ENCODE results near the gene UBE2L3.
"Not testable (repeated sequence)": the region's sequence is repeated elsewhere in the genome, so short reads cannot be mapped to it uniquely, and the experiment has no call there.

UBE2L3 gene

DNA sequence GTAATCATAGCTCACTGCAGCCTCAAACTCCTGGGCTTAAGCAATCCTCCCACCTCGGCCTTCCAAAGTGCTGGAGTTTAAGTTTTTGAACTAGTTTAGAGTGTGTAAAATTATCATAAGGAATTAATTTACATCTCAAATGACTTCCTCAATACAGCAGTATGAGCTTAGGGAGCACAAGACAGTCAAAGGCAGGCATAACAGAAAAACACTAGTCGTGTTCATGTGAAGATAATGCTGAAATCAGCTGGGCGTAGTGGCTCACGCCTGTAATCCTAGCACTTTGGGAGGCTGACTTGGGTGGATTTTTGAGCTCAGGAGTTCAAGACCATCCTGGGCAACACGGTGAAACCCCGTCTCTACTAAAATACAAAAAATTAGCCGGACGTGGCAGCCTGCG, 36.5 kb downstream of the UBE2L3 start:
- no peak for DNase-seq

DNA sequence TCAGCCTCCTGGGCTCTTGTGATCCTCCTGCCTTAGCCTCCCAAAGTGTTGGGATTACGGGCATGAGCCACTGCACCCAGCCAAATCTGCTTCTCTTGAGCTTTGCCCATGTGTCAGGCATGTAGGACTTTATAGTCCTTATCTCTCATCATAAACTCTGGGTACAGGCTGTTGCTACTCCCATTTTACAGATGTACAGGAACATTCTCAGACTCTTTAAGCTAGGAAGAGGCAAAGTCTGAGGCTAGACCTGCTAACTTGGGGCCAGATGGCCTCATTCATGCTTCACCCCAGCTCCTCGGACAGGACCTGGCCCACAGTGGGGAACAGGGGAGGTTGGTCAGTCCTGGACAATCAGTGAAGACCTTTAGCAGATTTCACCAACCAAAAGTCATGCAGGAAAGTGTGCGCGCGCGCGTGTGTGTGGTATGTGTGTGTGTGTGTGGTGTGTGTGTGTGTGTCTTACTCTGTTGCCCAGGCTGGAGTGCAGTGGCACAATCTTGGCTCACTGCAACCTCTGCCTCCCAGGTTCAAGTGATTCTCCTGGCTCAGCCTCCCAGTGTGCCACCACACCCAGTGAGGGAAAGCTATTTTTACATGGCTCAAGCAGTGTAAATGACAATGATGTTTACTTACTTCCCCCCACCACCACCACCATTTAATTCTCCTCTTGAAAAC, 38.5 kb downstream of the UBE2L3 start:
- DNase-seq: no peak

DNA sequence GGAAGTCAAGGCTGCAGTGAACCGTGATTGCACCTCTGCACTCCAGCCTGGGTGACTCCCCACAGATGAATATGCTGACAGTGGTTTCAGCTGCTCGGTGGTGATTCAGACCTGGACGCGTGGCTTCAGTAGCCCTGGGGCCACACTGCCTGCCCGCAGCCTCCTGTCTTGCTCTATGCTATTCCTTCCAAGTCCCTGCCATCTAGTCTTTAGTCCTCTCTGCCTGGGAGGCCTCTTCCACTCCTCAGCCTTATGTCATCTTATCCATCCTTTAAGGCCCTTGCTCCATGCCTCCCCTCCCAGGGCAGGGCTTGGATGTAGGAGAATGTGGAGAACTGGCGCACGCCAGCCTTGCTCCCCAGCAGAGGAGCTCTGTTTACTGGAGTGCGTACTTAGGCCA, 39.3 kb downstream of the UBE2L3 start:
- no peak for DNase-seq

DNA sequence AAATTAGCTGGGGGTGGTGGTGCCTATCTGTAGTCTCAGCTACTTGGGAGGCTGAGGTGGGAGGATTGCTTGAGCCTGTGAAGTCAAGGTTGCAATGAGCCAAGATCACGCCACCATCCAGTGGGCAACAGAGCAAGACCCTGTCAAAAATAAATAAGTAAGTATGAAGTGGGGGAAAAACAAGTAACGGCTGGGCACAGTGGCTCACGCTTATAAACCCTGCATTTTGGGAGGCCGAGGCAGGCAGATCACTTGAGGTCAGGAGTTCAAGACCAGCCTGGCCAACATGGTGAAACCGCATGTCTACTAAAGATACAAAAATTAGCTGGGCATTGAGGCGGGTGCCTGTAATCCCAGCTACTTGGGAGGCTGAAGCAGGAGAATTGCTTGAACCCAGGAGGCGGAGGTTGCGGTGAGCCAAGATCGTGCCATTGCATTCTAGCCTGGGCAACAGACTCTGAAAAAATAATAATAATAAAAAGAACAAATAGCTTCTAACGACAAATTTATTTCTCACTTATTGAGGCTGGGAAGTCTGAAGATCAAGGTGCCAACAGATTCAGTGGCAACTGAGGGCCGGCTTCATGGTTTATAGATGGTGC, 42.1 kb downstream of the UBE2L3 start:
- not testable (repeated sequence) for DNase-seq

DNA sequence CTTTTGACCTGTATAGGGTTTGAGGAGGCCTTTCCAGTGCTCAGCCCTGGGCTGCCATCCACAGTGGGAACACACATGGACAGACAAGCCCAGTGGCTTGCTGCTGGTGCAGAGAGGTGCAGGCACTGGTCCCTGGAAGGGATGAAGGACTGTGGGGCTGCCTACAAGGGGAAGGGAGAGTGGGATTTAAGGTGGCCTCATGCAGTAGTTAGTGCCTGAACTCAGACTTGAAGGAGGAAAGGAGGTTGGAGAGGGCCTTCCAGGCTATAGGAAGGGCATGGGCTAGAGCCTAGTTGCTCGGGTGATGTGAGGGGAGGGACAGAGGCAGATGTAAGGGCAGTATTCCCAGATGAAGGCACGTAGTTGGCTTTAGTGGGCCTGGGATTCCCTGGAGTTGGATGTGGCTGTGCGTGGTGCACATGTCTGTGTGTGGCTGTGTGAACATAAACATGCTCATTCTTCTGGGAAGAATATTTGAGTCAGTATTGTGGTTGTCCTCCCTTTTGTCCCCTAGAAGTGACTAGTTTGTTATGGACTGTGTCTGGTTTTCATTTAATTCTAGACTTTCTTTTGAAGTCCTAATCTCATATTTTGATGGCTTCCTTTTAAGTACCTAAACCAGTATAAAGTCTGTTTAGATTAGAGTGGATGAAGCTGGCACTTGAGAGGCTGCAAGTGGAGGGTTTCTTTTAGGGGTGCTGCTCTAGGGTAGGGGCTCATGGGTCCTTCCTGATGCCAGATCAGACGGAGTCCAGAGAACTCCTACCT, 43.9 kb downstream of the UBE2L3 start:
- DNase-seq: no peak

DNA sequence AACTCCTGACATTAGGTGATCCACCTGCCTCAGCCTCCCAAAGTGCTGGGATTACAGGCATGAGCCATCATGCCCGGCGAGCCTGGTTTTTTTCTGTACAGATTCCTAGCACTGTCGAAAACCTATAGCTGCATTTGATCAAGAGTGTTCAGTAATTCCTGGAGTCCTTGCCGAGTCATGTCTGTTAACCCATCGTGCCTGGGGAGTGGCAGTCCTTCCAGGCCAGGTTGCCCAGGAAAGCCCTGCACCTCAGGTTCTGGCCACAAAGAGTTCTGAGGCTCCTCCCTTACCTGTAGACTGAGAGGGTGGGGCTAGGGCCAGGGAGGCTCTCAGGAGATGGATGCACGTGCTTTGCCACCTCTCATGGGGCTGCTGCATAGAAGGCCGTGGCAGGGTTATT, 45.3 kb downstream of the UBE2L3 start:
- DNase-seq: no peak

DNA sequence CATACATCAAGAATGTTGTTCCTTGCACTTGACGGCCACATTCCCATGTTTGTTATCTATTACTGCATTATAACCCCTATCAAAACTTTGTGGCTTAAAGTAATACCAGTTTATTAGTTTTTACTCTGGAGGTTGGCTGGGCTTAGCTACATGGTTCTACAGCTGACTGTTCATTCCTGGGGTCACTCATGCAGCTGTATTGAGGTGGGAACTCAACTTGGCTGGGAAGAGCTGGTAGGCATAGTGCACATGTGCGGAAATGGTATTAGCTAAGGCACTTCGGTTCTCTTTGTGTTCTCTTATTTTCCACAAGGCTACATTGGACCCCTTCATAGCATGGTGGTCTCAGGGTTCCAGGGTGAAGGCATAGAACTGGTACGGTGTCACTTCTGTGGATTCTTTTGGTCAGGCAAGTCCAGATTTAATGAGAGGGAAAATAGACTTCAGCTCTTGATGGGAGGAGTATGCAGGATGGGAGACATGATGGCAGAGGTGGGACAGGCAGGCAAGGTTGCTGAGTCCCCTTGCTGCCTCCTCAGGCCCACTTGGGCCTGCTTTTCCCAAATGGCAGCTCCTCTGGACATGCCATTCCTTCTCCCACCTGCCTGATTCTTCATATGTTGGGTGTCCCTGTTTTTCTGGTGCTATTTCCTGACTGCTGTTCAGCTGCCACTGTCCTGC, 46.2 kb downstream of the UBE2L3 start:
- no peak for DNase-seq

DNA sequence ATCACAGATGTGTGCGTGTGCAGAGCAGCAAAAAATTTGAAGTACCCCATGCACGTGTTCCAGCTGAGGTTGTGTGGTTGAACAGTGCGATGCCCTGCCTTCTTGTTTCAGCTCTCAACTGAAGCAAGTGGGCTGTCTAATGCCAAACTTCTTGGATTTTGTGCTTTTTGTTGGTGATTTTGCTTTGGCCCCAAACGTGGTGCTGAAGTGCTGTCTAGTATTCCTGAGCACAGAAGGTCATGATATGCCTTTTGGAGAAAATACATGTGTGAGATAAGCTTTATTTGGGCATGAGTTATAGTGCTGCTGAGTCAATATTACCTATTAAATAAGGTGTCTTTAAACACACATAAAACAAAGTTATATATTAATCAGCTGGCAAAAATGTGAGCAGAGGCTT, 48.2 kb downstream of the UBE2L3 start:
- DNase-seq: no peak

DNA sequence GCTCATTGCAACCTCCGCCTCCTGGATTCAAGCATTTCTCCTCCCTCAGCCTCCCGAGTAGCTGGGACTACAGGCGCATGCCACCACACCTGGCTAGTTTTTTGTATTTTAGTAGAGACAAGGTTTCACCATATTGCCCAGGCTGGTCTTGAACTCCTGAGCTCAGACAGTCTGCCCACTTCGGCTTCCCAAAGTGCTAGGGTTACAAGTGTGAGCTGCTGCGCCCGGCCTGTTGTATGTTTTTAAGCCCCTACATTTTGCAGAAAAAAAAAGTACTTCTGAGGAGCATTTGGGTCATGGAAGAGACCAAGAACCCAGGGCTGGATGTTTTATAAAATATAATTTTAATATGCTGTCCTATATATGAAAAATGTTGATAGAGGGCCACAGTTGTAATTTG, 49.8 kb downstream of the UBE2L3 start:
- DNase-seq: not testable (repeated sequence)

DNA sequence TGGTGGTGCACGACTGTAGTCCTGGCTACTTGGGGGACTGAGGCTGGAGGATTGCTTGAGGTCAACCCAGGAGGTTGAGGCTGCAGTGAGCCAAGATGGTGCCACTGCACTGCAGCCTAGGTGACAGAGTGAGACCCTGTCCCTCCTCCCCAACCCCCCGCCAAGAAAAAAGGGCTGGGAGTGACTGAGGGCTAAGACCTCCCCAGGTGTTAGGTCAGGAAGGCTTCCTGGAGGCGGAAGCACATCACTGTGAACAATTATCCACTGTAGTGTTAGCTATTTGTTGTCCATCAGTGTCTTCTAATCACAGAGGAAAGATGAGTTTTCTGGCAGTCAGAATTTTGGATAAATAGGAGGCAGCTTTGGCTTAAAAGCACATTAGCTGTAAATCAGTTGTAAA, 53.5 kb downstream of the UBE2L3 start:
- DNase-seq: no peak

DNA sequence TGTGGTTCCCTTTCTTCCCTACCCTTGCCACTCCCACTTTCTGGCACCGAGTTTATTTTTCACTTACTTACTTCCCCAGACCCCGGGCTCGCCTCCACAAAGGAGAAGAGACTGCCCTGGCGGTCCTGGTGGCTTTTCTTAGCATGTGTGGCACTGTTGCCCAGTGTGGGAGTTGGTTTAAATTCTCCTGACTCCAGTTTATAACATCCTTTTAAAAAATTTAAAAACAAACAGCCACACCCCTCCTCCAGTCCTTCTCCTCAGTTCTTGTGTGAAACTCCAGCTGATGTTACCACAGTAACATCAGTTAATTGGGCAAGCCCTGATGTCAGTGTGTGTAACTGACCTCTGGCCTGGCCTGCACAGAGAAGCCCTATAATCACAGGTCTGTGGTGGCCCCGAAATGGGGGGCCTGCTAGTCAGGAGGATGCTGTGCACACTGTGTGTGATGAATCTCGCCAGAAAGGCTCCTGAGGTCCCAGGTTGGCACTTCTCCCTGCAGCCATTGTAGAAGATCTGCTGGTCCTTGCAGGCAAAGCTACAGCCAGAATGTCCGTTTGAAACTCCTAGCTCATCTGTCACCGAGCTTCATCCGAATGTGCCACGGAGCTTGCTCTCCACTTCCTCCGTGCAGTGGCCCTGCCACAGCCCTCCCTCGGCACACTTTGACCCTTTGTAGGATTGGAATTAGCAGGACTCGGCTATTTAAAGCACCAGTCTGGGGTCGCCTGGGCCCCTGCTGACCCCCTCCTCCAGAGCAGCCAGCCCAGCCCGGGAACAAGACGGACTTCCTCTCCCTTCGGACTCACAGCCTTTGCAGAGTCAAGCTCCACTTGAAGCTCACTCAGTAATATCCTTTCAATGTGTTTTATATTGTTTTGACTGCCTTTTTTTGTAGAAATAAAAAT, 54.8 kb downstream of the UBE2L3 start:
- no peak for DNase-seq

DNA sequence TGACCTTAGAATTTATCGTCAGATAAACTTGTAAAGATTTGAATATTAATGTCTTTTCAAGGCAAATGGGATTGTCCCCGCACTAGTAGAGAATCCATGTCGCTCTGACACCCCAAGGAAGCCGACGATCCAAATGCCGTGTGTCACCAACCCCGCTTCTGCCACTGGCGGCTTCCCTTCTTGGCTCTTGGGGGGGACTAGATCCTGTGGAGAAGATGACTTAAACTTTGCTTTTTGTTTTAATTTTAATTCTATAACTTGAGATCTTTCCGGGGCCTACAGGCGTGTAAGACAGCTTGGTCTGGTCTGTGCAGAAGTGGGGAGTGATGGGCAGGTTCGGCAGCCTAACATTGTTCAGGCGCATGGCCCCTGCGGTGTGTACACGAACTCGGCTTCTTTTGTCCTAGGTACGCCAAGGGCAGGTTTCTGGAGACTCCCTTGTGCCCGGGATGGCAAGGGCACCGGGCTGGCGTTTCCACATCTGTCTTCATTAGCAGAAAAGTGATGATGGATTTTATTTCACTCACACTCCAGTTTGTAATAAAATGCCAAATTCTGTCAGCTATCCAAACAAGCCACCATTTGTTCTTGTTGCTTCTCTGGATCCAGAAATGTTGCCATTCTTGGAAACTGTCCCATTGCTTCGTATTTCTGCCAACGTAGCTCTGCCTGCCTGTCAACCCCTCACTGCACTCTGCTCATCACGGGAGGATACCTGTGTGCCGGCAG, 55.6 kb downstream of the UBE2L3 start:
- DNase-seq: no peak

DNA sequence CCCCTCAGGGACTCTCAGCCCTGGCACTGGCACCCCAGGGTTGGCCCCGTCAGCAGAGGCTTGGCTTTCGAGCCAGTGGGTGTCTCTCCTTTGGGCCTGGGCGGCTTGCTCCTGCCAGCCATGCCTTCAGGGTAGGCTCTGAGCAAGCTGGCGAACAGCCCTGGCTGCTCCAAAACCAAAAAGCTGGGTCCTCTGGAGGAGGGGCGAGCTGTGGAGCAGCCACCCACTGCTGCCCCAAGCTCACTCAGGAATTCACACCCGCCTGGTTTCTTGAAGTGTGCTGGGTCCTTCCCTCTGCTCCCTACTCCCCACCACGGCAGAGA, 56.1 kb downstream of the UBE2L3 start:
- no peak for DNase-seq

DNA sequence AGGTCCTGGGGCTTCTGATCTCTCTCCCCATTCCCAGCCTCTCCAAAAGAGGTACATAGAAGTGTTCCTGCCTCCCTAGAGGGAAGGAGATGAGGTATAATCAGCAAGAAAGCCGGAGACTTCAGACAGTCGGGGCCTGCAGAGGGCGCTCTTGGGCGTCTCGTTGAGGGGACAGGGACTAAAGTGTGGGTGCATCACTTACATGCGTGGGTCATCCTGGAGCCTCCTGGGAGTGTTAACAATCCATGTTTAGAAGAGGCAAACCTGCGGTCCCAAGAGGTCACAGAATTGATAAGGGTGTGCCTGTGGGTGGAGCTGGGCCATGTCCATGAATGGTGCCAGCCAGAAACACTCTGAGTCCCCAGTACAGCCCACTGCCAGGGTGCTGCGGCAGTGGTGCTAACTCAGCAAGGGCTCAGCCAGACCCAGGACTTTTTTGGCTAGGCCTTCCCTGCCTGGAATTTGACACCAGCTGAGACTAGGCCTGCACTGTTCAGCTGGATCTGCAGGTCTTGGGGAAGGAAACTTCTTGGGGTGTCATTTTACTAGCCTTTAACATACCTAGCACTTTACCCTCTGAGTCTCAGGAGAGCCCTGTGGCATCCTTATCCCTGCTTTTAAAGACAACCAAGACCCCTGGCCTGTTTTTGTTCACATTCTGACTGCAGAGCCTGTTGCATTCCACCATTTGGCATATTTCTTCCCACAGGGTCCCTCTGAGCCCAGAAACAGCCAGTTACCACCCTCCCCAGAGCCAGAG, 56.8 kb downstream of the UBE2L3 start:
- DNase-seq: no peak

DNA sequence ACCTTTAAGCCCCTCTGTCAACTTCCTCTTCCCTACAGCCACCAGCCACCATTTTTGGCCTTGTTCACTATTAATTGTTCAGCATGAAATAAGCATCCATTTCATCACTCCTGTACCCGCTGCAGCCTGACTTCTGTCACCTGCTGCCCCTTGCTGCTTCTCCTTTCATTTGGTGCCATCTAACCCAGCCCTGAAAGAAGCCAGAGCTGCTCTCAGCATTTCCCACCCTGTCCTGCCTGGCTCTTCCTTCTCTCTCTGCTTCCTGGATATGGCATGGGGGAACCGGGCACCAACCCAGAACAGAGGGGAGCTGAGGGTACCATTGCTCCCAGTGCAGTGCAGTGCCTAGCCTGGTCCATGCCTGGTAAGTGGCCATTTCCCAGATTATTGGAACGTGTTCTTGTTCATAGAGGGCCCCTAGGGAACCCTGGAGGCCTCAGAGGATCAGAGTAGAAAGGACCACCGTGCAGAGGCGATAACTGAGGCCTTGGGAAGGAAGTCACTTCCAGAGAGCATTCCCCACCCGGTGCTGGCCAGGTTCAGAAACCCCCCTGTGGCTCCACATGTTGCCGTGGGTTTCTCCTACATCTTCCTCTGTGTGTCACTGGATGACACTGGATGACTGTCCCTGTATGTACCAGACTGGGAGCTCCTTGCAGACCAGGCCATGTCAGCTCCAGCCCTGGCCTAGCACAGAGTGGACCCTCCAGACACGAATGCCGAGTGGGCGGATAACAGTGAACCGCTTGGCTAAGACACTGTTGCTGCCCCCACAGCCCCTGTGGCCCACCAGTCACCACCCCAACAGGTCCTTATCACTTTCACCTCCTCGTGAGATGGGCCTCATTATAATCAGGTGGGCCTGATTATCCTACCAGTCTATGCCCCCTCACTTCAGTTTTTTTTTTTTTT, 57.6 kb downstream of the UBE2L3 start:
- DNase-seq: no peak

DNA sequence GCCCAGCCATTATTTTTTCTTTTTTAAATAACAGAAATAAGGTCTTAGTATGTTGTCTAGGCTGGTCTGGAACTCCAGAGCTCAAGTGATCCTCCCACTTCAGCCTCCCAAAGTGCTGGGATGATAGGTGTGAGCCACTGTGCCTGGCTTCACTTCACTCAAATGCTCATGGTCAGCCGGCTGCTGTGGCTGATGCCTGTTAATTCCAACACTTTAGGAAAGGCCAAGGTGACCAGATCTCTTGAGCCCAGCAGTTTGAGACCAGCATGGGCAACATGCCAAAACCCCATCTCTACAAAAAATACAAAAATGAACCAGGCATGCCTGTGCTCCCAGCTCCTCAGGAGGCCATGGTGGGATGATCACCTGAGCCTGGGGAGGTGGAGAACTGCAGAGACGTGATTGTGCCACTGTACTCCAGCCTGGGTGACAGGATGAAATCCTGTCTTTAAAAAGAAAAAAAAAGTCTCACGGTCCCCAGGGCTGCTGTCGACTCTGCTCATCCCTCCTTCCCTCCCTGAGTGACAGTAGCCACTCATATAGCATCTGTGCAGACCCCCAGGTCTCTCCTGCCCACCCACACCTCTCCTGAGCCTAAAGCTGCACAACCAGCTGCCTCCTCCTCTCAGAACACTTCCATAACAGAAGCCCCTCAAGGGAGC, 58.7 kb downstream of the UBE2L3 start:
- DNase-seq: no peak

DNA sequence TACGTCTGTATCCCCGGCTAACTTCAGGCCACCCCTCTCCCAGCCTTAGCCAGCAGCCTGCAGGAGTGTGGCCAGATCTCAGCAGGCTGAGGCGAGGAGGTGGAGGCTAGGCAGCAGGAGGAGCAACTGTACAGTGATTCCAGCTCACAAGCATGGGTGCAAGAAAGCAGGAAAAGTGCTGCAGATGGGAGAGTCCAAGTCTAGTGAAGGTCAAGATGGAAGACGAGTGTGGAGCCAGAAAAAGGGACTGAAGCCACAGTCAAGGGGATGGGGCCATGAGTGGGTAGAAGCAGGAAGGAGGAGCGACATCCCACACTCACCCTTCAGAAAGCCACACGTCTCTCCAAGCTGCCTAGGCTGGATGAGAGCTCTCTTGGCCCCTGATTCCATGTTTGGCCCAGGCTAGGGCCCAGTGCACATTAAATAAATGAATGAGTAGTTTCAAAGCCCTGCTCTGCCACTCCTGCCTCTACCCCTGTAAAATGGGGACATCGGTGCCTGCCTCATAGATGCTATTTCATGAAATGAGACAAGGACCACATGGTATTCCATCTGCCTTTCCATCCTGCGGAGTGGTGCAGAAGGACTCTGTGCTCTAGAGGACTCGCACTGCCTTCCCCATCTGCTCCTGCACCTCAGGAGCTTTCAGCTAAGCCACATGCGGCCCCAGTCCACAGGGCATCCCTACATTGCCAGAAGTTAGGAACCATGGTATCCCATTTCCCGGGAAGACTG, 59.4 kb downstream of the UBE2L3 start:
- no peak for DNase-seq

DNA sequence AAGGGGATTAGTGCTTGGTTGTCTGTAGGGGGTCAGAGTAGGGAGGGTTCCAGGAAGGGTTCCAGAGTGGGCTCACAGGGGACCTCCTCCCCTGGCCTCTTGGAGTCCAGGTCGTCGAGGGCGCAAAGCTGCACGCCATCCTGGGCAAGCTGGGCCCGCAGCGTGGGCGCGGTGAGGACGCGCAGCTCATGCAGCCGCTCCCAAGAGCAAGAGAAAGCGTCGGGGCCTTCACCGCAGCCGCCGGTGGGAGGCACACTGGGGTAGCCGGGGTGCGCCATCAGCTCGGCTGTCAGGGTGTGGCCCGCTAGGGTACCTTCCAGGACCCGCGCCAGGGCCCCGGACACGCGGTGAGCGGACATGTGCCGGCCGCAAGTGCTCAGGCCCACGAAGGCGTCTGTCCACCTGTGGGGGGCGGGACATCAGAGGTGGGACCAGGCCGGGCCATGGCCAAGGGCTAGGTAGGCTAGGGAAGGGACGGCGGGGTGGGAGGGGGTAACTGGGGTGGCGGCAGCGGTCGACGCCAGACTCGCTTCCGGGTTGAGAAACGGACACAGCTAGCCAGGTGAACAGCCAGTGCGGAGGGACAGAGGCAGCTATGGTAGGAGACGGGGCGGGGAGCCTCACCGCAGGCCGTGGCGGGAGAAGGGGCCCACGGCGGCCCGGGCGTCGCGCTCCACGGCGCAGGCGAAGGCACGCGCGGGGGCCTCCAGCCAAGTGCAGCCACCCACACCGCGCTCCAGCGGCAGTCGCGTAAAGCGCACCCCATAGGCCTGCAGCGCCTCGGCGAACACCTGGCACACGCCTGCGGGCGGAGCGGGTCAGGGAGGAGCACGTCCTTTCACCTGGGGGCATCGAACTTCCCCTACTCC, 61.1 kb downstream of the UBE2L3 start:
- DNase-seq: no peak

Measured in GOT3 (cell line).